Natural killer cell (primary cell): ENCODE data around the gene REEP5. TPM values are rescaled to one million over a fixed set of nuclear protein-coding genes. Genes with fewer than 3 reads are reported as not detected.
A peak's percentile ranks its signal among the peaks of the same experiment; 100 is the strongest.

Experiments
- ATAC-seq, 3 donors: fragments of 150-1000 bp in 2 of 3; fragments of 200-7000 bp in 1 of 3; cut with Tn5 transposase; 1 replicate in 1 of 3; 2 replicates in 2 of 3; pipeline ENCODE4 v1.10.0; 2021; ENCODE audit warnings: mild to moderate bottlenecking in 2 of 3, moderate library complexity in 2 of 3
- DNase-seq, 2 donors: peaks; one replicate each; pipeline versions ENCODE4 v3.0.0 to v3.0.0-alpha.2; 2013 to 2021; ENCODE audit warnings: mixed read lengths in 1 of 2
- H3K27ac ChIP-seq: one replicate; pipeline ENCODE4 v1.5.1; 2013; ENCODE audit warnings: mild to moderate bottlenecking, low read length
- H3K27me3 ChIP-seq: one replicate; pipeline ENCODE4 v1.6.1; 2013; ENCODE audit warnings: low read length; ENCODE audit not compliant: control insufficient read depth, insufficient read depth
- H3K36me3 ChIP-seq: one replicate; pipeline ENCODE4 v1.6.1; 2013; ENCODE audit warnings: low read length; ENCODE audit not compliant: control insufficient read depth, insufficient read depth
- H3K4me1 ChIP-seq: one replicate; pipeline ENCODE4 v1.6.1; 2013; ENCODE audit warnings: low read length; ENCODE audit not compliant: control insufficient read depth, insufficient read depth
- H3K4me3 ChIP-seq: one replicate; pipeline ENCODE4 v1.5.1; 2013; ENCODE audit warnings: low read length
- H3K9me3 ChIP-seq: one replicate; pipeline ENCODE4 v1.6.1; 2013; ENCODE audit warnings: low read length; ENCODE audit not compliant: control insufficient read depth, insufficient read depth
- H3K27ac Mint-ChIP-seq, 2 donors: one replicate each; pipeline ENCODE4 v1.8.0; 2022; ENCODE audit warnings: mild to moderate bottlenecking in 2 of 2, mixed read lengths in 2 of 2, moderate library complexity in 1 of 2
- H3K27me3 Mint-ChIP-seq, 2 donors: one replicate each; pipeline ENCODE4 v1.8.0; 2022; ENCODE audit warnings: low read depth in 2 of 2, mixed read lengths in 2 of 2
- H3K36me3 Mint-ChIP-seq: one replicate; pipeline ENCODE4 v1.8.0; 2022; ENCODE audit warnings: mixed read lengths
- H3K4me1 Mint-ChIP-seq, 2 donors: one replicate each; pipeline ENCODE4 v1.8.0; 2022; ENCODE audit warnings: mixed read lengths in 2 of 2
- H3K4me3 Mint-ChIP-seq: one replicate; pipeline ENCODE4 v1.8.0; 2022; ENCODE audit warnings: mild to moderate bottlenecking, moderate library complexity, mixed read lengths
- H3K9me3 Mint-ChIP-seq, 2 donors: one replicate each; pipeline ENCODE4 v1.8.0; 2022; ENCODE audit warnings: mixed read lengths in 2 of 2
- CTCF ChIP-seq: fragments of 200-600 bp; IDR thresholded peaks from one replicate; pipeline ENCODE4 v1.8.0; 2022; ENCODE audit warnings: antibody characterized with exemption
- WGBS: methylation state at CpG from one replicate; pipeline ENCODE4 v1.1.7; 2013; ENCODE audit warnings: missing lambda C conversion rate; ENCODE audit not compliant: insufficient coverage; 5-methylcytosine and 5-hydroxymethylcytosine counted together
- intact Hi-C: fragments of 100-400 bp; cut with micrococcal nuclease; formaldehyde crosslinking; loops from one replicate; pipeline ENCODE4 v1.14.2; 2022
- total RNA-seq, 4 donors: library from RNA; stranded (reverse); fragments of 120-200 nt in 1 of 4; gene quantifications; one replicate each; pipeline versions ENCODE4 v1.2.3 to v1.2.4, GENCODE V29; 2013 to 2022

Gene REEP5
- total RNA-seq, 3 donors from 2014 or later (not counting 1 experiment from before 2014, with no cell fraction given), result 42.8 to 46.5 (median 46.5) TPM

DNA sequence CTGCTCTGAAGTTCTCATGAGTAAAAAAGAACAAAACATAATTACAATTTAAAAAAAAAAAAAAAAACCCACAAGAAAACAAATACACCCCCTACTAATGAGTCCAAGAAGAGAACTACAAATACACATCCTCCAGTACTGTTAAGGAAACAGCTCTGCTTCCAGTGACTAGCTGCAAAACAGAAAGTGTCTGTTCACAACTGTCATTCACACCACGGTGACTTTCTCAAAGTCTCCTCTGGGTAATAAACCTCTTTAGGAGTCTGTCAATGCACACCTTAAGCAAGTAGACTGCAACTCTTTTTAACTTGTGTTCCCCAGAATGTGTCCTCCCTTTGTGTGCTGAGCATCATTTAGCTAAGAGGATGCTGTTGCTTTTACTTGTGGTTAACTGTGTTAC, 6.2 kb downstream of the REEP5 start:
- Histone ChIP-seq H3K9me3 (no peaks in the 10 kb centered on the region), H3K4me3 (no peak overlapping the region), H3K4me1 (peaks cover 20% of the 10 kb centered on the region), H3K36me3 (peaks cover 20% of the 10 kb centered on the region), H3K27me3 (no peaks in the 10 kb centered on the region), H3K27ac (no peak overlapping the region)
- H3K36me3 Mint-ChIP-seq, result no peaks in the 10 kb centered on the region
- intact Hi-C loops, result no loop called here
- H3K27me3 Mint-ChIP-seq, result no peaks in the 10 kb centered on the region
- no peaks in the 10 kb centered on the region for H3K9me3 Mint-ChIP-seq
- peak; percentile 76 to 80 (median 79) for ATAC-seq
- WGBS, result 18% methylated on average over 1 of the region's 1 CpG
- H3K4me3 Mint-ChIP-seq, result no peak overlapping the region
- H3K4me1 Mint-ChIP-seq, result peaks cover 71 to 76% of the 10 kb centered on the region in 2 donors
- no peak for TF ChIP-seq CTCF
- DNase-seq, result peak in 1 of 2 donors; percentile 26
- peak overlapping the region; percentile 69 to 90 for H3K27ac Mint-ChIP-seq

- H3K4me1 Mint-ChIP-seq, result peaks cover 64 to 70% of the 10 kb centered on the region in 2 donors
- no peaks in the 10 kb centered on the region for H3K36me3 Mint-ChIP-seq
- H3K27ac Mint-ChIP-seq, result peak overlapping the region in 1 of 2 donors; percentile 29
- DNase-seq (no peak), ATAC-seq (no peak)
- H3K27me3 ChIP-seq, result no peaks in the 10 kb centered on the region
- intact Hi-C loops, result no loop called here
- H3K36me3 ChIP-seq, result peaks cover 23% of the 10 kb centered on the region
- H3K4me3 ChIP-seq, result no peak overlapping the region
- no peak for TF ChIP-seq CTCF
- H3K4me1 ChIP-seq, result peaks cover 16% of the 10 kb centered on the region
- H3K9me3 Mint-ChIP-seq, result no peaks in the 10 kb centered on the region
- 98% methylated on average over 4 of the region's 4 CpGs for WGBS
- H3K4me3 Mint-ChIP-seq, result no peak overlapping the region
- no peaks in the 10 kb centered on the region for H3K9me3 ChIP-seq
- no peaks in the 10 kb centered on the region for H3K27me3 Mint-ChIP-seq
- no peak overlapping the region for H3K27ac ChIP-seq
Observed at GRCh38 chr5:112914584-112914983, 7.4 kb downstream of the REEP5 start.

DNA sequence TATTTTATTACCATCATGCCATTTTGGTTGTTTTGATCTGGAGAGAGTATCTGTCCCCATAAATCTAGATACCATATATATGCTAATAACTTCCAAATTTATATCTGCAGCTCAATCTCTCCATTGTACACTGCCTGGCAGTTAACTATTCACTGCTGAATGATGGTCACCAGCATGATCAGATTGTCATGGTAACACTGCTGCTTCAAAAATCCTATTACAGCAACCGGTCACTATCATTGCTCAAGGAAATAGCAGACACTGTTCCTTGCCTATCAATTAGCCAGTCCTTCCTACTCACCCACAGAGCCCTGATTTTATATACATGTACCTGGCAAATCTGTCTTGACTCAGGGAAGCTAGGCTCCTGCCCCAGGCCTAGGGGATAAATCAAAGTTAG, 11.5 kb downstream of the REEP5 start:
- Histone ChIP-seq H3K4me1 (peaks cover 1% of the 10 kb centered on the region), H3K36me3 (peaks cover 18% of the 10 kb centered on the region), H3K27me3 (no peaks in the 10 kb centered on the region), H3K27ac (no peak overlapping the region), H3K9me3 (no peaks in the 10 kb centered on the region), H3K4me3 (no peak overlapping the region)
- no peaks in the 10 kb centered on the region for H3K36me3 Mint-ChIP-seq
- H3K27me3 Mint-ChIP-seq, result no peaks in the 10 kb centered on the region
- no peak for TF ChIP-seq CTCF
- ATAC-seq, result no peak
- H3K4me1 Mint-ChIP-seq, result peaks cover 31 to 37% of the 10 kb centered on the region in 2 donors
- intact Hi-C loops, result no loop called here
- no peak for DNase-seq
- no peaks in the 10 kb centered on the region for H3K9me3 Mint-ChIP-seq
- 96% methylated on average over 1 of the region's 1 CpG for WGBS
- H3K27ac Mint-ChIP-seq, result peak overlapping the region in 1 of 2 donors; percentile 24
- no peak overlapping the region for H3K4me3 Mint-ChIP-seq

- ATAC-seq, result no peak
- Mint-ChIP-seq H3K36me3 (no peaks in the 10 kb centered on the region), H3K4me1 (peaks cover 25 to 28% of the 10 kb centered on the region in 2 donors), H3K27ac (peak overlapping the region in 1 of 2 donors; percentile 51), H3K27me3 (no peaks in the 10 kb centered on the region), H3K4me3 (no peak overlapping the region), H3K9me3 (no peaks in the 10 kb centered on the region)
- H3K27me3 ChIP-seq, result no peaks in the 10 kb centered on the region
- H3K9me3 ChIP-seq, result no peaks in the 10 kb centered on the region
- no peak for DNase-seq
- H3K36me3 ChIP-seq, result peaks cover 15% of the 10 kb centered on the region
- no peak for TF ChIP-seq CTCF
- H3K27ac ChIP-seq, result no peak overlapping the region
- no peaks in the 10 kb centered on the region for H3K4me1 ChIP-seq
- intact Hi-C loops, result no loop called here
- no peak overlapping the region for H3K4me3 ChIP-seq
Observed at GRCh38 chr5:112908854-112909253, 13.2 kb downstream of the REEP5 start.
